H1 (cell line): ENCODE results near the gene OR2D2. TPM values are rescaled to one million over a fixed set of nuclear protein-coding genes. Genes with fewer than 3 reads are reported as not detected.

ENCODE experiments used
- BRCA1 ChIP-seq: IDR thresholded peaks from 2 replicates; pipeline ENCODE4 v1.6.1; 2012; ENCODE audit warnings: low read depth, low read length, improper control_type of control experiment
- CBX8 ChIP-seq: fragments of 300-800, 300-1000 bp; sonication (generic); IDR thresholded peaks from 2 replicates; pipeline ENCODE4 v1.7.1; 2016; ENCODE audit warnings: low read depth, low read length, borderline replicate concordance
- CTBP2 ChIP-seq: IDR thresholded peaks from 2 replicates; pipeline ENCODE4 v1.7.0; 2011; ENCODE audit warnings: borderline replicate concordance, mild to moderate bottlenecking, moderate library complexity, mixed read lengths, low read length; ENCODE audit not compliant: insufficient read depth, insufficient read length
- GTF2F1 ChIP-seq: IDR thresholded peaks from 2 replicates; pipeline ENCODE4 v1.6.1; 2012; ENCODE audit warnings: low read depth, low read length, improper control_type of control experiment, borderline replicate concordance
- POU5F1 ChIP-seq: IDR thresholded peaks from 2 replicates; pipeline ENCODE4 v1.6.1; 2011; ENCODE audit warnings: low read depth, mild to moderate bottlenecking, low read length, moderate library complexity
- RFX5 ChIP-seq: IDR thresholded peaks from 2 replicates; pipeline ENCODE4 v1.6.1; 2011; ENCODE audit warnings: low read depth, low read length, improper control_type of control experiment, borderline replicate concordance
- SP1 ChIP-seq: IDR thresholded peaks from 2 replicates; pipeline ENCODE4 v1.6.1; 2011; ENCODE audit warnings: low read depth, low read length
- TEAD4 ChIP-seq: IDR thresholded peaks from 2 replicates; pipeline ENCODE4 v1.6.1; 2012; ENCODE audit warnings: low read depth, low read length, inconsistent platforms, mixed read lengths
- polyA plus RNA-seq, 7 experiments: library from polyadenylated mRNA; depleted of rRNA in 3 of 7; stranded (reverse) in 5 of 7; unstranded in 2 of 7; fragments of >200 nt in 5 of 7; fragments of 200-250 nt in 2 of 7; gene quantifications; 1 replicate in 5 of 7; 2 replicates in 1 of 7; 4 replicates in 1 of 7; pipeline versions ENCODE4 v1.2.1 to v1.2.3, GENCODE V29; 2011 to 2013; ENCODE audit warnings: missing spikeins in 2 of 7, mixed read lengths in 2 of 7
- total RNA-seq: library from RNA; stranded (reverse); fragmentation: NEBNext Ultra II Directional; extraction: Animal tissue kit (Norgen Biotek cat#: 25700); gene quantifications from 2 replicates; pipeline ENCODE4 v1.2.1, GENCODE V29; 2021
- TF ChIP-seq, protein P1 (sequence below): fragments of 300-600 bp; sonication (generic); IDR thresholded peaks from 2 replicates; pipeline ENCODE4 v1.7.1; 2012; ENCODE audit warnings: low read length, moderate library complexity, mild to moderate bottlenecking, inconsistent platforms; ENCODE audit not compliant: insufficient replicate concordance
- TF ChIP-seq, protein P2 (sequence below): IDR thresholded peaks from 2 replicates; pipeline ENCODE4 v1.6.1; 2012; ENCODE audit warnings: low read length, inconsistent platforms

The OR2D2 gene
- total and polyA plus RNA-seq, 2 of the 8 experiments (the other 6 are each of a cell fraction or from before 2014, with no cell fraction given) = 0.15 TPM; not detected in 1

DNA sequence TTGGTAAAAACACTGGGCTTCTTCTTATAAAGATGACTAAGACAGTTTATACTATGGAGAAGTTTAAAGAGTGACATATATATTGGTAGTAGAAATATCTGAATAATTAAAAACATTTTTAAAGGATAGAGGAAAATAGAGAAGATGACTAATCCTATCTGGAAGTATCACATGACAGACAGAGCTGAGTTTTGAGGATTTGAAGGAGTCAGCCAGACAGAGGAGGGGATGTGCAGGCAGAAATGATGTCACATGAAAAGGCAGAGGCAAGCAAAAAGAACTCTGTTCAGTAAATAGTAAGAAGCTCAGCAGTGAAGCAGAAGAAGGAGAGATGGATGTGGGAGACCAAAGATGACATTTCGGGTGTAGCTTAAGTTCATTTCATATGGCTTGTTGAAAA, 27.9 kb downstream of the OR2D2 start (continued):
- TF ChIP-seq, protein P1, sequence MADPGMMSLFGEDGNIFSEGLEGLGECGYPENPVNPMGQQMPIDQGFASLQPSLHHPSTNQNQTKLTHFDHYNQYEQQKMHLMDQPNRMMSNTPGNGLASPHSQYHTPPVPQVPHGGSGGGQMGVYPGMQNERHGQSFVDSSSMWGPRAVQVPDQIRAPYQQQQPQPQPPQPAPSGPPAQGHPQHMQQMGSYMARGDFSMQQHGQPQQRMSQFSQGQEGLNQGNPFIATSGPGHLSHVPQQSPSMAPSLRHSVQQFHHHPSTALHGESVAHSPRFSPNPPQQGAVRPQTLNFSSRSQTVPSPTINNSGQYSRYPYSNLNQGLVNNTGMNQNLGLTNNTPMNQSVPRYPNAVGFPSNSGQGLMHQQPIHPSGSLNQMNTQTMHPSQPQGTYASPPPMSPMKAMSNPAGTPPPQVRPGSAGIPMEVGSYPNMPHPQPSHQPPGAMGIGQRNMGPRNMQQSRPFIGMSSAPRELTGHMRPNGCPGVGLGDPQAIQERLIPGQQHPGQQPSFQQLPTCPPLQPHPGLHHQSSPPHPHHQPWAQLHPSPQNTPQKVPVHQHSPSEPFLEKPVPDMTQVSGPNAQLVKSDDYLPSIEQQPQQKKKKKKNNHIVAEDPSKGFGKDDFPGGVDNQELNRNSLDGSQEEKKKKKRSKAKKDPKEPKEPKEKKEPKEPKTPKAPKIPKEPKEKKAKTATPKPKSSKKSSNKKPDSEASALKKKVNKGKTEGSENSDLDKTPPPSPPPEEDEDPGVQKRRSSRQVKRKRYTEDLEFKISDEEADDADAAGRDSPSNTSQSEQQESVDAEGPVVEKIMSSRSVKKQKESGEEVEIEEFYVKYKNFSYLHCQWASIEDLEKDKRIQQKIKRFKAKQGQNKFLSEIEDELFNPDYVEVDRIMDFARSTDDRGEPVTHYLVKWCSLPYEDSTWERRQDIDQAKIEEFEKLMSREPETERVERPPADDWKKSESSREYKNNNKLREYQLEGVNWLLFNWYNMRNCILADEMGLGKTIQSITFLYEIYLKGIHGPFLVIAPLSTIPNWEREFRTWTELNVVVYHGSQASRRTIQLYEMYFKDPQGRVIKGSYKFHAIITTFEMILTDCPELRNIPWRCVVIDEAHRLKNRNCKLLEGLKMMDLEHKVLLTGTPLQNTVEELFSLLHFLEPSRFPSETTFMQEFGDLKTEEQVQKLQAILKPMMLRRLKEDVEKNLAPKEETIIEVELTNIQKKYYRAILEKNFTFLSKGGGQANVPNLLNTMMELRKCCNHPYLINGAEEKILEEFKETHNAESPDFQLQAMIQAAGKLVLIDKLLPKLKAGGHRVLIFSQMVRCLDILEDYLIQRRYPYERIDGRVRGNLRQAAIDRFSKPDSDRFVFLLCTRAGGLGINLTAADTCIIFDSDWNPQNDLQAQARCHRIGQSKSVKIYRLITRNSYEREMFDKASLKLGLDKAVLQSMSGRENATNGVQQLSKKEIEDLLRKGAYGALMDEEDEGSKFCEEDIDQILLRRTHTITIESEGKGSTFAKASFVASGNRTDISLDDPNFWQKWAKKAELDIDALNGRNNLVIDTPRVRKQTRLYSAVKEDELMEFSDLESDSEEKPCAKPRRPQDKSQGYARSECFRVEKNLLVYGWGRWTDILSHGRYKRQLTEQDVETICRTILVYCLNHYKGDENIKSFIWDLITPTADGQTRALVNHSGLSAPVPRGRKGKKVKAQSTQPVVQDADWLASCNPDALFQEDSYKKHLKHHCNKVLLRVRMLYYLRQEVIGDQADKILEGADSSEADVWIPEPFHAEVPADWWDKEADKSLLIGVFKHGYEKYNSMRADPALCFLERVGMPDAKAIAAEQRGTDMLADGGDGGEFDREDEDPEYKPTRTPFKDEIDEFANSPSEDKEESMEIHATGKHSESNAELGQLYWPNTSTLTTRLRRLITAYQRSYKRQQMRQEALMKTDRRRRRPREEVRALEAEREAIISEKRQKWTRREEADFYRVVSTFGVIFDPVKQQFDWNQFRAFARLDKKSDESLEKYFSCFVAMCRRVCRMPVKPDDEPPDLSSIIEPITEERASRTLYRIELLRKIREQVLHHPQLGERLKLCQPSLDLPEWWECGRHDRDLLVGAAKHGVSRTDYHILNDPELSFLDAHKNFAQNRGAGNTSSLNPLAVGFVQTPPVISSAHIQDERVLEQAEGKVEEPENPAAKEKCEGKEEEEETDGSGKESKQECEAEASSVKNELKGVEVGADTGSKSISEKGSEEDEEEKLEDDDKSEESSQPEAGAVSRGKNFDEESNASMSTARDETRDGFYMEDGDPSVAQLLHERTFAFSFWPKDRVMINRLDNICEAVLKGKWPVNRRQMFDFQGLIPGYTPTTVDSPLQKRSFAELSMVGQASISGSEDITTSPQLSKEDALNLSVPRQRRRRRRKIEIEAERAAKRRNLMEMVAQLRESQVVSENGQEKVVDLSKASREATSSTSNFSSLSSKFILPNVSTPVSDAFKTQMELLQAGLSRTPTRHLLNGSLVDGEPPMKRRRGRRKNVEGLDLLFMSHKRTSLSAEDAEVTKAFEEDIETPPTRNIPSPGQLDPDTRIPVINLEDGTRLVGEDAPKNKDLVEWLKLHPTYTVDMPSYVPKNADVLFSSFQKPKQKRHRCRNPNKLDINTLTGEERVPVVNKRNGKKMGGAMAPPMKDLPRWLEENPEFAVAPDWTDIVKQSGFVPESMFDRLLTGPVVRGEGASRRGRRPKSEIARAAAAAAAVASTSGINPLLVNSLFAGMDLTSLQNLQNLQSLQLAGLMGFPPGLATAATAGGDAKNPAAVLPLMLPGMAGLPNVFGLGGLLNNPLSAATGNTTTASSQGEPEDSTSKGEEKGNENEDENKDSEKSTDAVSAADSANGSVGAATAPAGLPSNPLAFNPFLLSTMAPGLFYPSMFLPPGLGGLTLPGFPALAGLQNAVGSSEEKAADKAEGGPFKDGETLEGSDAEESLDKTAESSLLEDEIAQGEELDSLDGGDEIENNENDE = no peak
- TF ChIP-seq CTBP2 (no peak), POU5F1 (no peak), BRCA1 (no peak), CBX8 (no peak), GTF2F1 (no peak), TEAD4 (no peak), RFX5 (no peak), SP1 (no peak)
- TF ChIP-seq, protein P2, sequence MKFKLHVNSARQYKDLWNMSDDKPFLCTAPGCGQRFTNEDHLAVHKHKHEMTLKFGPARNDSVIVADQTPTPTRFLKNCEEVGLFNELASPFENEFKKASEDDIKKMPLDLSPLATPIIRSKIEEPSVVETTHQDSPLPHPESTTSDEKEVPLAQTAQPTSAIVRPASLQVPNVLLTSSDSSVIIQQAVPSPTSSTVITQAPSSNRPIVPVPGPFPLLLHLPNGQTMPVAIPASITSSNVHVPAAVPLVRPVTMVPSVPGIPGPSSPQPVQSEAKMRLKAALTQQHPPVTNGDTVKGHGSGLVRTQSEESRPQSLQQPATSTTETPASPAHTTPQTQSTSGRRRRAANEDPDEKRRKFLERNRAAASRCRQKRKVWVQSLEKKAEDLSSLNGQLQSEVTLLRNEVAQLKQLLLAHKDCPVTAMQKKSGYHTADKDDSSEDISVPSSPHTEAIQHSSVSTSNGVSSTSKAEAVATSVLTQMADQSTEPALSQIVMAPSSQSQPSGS = no peak
